PC-3 (cell line): Measurements from ENCODE around the gene HOXD12.

Experiments
- CTCF ChIP-seq: fragments of 300-600 bp; sonication (generic); conservative IDR thresholded peaks from 2 replicates; pipeline ENCODE4 v1.5.1; 2017; ENCODE audit warnings: antibody characterized with exemption, low read depth, mild to moderate bottlenecking, low read length
- EZH2 ChIP-seq: fragments of 300-600 bp; sonication (generic); IDR thresholded peaks from one replicate; pipeline ENCODE4 v1.6.1; 2017; ENCODE audit warnings: antibody characterized with exemption, mild to moderate bottlenecking, low read length; ENCODE audit not compliant: unreplicated experiment

DNA sequence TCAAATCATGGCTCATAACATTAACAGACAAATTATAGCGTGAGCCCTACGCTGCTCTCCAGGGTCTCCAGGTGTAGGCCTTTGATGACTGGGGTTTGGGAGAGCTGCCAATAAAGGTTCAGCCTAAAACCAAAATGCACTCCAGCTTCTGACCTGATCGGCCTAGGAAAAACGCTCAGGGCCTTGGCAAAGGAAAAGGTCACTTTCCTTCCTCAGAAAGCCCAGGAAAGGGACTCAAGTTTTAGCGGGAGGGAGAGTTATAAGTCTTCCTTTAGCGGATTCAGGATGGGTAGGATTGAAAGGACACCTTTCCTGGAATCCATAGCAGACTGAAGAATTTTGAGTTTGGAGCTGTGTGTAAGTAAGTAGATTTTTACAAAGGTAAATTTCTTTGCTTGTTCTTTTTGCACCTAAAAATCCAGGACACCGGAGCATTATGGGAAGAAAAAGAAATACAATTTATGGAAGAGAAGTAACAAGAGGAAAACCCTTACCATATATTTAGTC is 24.6 kb upstream of the HOXD12 start:
- TF ChIP-seq EZH2, result no peak
- TF ChIP-seq CTCF, result no peak
